Ishikawa (cell line): ENCODE data around the gene CDC45.

Experiments
- CEBPB ChIP-seq: IDR thresholded peaks from 2 replicates; pipeline ENCODE4 v1.6.1; 2012
- CREB1 ChIP-seq: IDR thresholded peaks from 2 replicates; pipeline ENCODE4 v1.6.1; 2012; ENCODE audit warnings: low read depth
- EGR1 ChIP-seq: IDR thresholded peaks from 2 replicates; pipeline ENCODE4 v1.6.1; 2012
- EP300 ChIP-seq: IDR thresholded peaks from 2 replicates; pipeline ENCODE4 v1.6.1; 2012; ENCODE audit warnings: borderline replicate concordance
- FOXM1 ChIP-seq: IDR thresholded peaks from 2 replicates; pipeline ENCODE4 v1.6.1; 2012; ENCODE audit warnings: low read depth, borderline replicate concordance
- NFIC ChIP-seq: IDR thresholded peaks from 2 replicates; pipeline ENCODE4 v1.6.1; 2012
- RAD21 ChIP-seq: IDR thresholded peaks from 2 replicates; pipeline ENCODE4 v1.6.1; 2012; ENCODE audit warnings: low read depth
- REST ChIP-seq: IDR thresholded peaks from 2 replicates; pipeline ENCODE4 v1.6.1; 2012; ENCODE audit warnings: low read depth, mild to moderate bottlenecking
- TAF1 ChIP-seq: IDR thresholded peaks from 2 replicates; pipeline ENCODE4 v1.6.1; 2012; ENCODE audit warnings: low read depth, mild to moderate bottlenecking
- TCF12 ChIP-seq: IDR thresholded peaks from 2 replicates; pipeline ENCODE4 v1.6.1; 2012; ENCODE audit warnings: low read depth
- TEAD4 ChIP-seq: IDR thresholded peaks from 2 replicates; pipeline ENCODE4 v1.6.1; 2012
- USF1 ChIP-seq: IDR thresholded peaks from 2 replicates; pipeline ENCODE4 v1.6.1; 2012
- YY1 ChIP-seq: IDR thresholded peaks from 2 replicates; pipeline ENCODE4 v1.6.1; 2012; ENCODE audit warnings: low read depth
- ZBTB7A ChIP-seq: IDR thresholded peaks from 2 replicates; pipeline ENCODE4 v1.6.1; 2012; ENCODE audit warnings: low read depth
- TF ChIP-seq, protein P1 (sequence below): IDR thresholded peaks from 2 replicates; pipeline ENCODE4 v1.6.1; 2012

CDC45 gene

DNA sequence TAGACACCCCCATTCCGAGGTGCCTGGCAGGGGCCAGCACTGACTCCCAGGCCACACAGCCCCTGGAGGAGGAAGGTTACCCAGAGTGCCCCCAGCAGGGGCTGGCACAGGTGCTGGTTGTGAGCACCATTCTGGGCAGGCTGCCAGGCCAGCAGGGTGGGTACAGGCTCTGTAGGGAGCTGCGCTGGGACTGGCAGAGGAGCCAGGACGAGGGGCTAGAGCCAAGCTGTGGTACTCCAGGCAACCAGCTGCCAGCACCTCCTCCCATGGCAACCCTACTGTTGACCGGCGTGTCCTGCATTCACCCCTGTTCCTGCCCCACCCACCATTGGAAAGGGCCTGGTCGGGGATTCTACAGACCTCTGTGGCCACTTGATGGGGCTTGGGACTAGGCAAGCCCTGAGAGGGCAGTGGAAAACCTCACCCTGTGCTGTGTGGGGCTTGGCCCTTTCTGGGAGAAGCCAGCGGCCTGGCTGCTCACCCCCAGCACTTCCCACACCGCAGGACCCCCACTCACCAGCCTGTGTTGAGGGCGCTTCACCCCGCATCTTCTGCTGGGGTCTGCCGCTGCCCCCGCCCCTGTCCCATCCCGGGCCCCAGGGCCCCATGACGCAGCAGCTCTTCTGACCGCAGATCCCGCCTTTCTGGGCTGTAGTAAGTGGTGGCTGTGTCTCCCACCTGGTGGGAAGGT, 42.6 kb downstream of the CDC45 start:
- TF ChIP-seq TEAD4: no peak
- no peak for TF ChIP-seq RAD21
- TF ChIP-seq EP300: no peak
- TF ChIP-seq, protein P1, sequence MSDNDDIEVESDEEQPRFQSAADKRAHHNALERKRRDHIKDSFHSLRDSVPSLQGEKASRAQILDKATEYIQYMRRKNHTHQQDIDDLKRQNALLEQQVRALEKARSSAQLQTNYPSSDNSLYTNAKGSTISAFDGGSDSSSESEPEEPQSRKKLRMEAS: no peak
- peak; percentile 60 for TF ChIP-seq NFIC
- TF ChIP-seq TCF12: no peak

DNA sequence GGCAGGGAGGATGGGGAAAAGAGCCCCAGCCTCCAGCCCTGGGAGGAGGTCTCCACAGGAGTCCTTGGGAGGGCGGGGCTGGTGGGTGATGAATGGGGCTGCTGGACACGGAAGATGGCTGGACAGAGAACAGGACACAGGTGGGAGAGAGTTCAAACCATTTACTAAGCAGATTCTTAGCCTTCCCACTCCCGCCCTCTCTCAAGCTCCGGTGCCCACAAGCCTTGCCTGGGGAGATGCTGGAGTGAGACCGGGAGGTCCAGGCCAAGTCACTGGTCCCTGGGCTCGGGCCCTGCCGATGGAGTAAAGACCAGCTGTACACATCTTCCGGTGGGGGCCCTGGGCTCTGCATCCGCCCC, 43.1 kb downstream of the CDC45 start:
- TF ChIP-seq USF1 (no peak), FOXM1 (no peak), NFIC (no peak), CREB1 (no peak), TAF1 (no peak), REST (no peak), RAD21 (no peak), EGR1 (no peak)

- TF ChIP-seq REST (no peak), ZBTB7A (no peak), USF1 (no peak), FOXM1 (no peak), YY1 (no peak), EP300 (no peak), EGR1 (no peak), RAD21 (no peak), CEBPB (no peak), TAF1 (no peak), TCF12 (no peak), TEAD4 (no peak), NFIC (no peak), CREB1 (no peak)
- TF ChIP-seq, protein P1: no peak
Observed at GRCh38 chr22:19523240-19524169, 43.8 kb downstream of the CDC45 start.

DNA sequence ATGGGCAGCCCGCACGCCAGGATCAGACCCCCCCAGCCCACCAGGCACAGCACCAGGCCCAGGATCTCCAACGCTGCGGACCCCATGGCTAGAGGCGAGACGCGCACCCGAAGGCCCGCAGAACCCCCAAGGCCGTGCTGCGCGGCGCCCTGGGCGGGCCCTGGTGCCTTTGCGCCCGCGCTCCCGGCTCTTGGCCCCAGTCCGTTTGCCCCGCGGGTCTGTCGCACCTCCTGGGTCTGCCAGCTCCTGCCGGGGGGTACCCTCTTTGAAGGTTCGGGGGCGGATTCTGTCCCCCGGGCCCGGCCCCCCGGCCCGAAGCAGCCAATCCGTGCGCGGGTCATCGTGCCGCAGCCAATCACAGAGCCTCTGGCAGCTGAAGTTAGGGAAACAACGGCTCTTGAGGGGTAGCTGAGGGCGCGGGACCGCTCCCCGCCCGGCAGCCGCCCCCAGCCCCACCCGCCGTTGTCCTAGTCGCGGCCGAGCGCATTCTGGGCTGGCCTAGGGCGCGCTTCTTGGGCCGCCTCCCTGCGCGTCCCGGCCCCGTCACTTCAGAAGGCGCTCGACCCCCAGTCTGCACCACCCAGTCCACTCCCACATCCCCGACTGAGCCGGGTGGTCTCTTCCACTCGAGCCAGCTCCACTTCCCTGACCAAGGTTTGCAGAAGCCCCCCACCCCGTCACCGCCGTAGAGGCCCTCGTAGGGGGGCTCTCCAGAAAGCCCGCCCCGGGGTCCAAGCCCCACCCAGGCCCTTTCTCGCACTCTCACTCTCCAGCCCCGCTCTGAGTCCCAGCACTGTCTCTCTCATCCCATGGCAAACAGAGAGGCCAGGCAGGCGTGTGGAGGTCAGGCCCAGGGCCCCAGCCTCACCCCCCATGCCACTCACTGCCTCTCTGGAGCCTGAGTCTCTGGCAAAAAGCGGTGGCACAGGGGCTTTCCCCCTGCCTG, 44.7 kb downstream of the CDC45 start, which contains the start of gene CLDN5:
CLDN5 (minus strand) TSS at position 241 of the 946 bp plus-strand sequence; CDS start at position 86, 155 bp downstream.
- TF ChIP-seq REST: no peak
- TF ChIP-seq YY1: no peak
- no peak for TF ChIP-seq TCF12
- TF ChIP-seq RAD21: no peak
- TF ChIP-seq, protein P1: no peak
- TF ChIP-seq EP300: no peak
- TF ChIP-seq TEAD4: no peak
- no peak for TF ChIP-seq NFIC
- no peak for TF ChIP-seq ZBTB7A
- no peak for TF ChIP-seq CEBPB
- no peak for TF ChIP-seq EGR1
- no peak for TF ChIP-seq CREB1
- no peak for TF ChIP-seq TAF1
- TF ChIP-seq USF1: no peak
